DND-41 (cell line): ENCODE data around the gene SELENOS.

Experiments
- CTCF ChIP-seq: IDR thresholded peaks from 2 replicates; pipeline ENCODE4 v1.5.1; 2012; ENCODE audit warnings: borderline replicate concordance, low read length, moderate library complexity, mild to moderate bottlenecking; ENCODE audit not compliant: poor library complexity, severe bottlenecking; ENCODE audit errors: extremely low read depth
- EZH2 ChIP-seq: IDR thresholded peaks from 3 replicates; pipeline ENCODE4 v1.6.1; 2012; ENCODE audit warnings: borderline replicate concordance, low read depth, mild to moderate bottlenecking, moderate library complexity, low read length, inconsistent platforms; ENCODE audit not compliant: severe bottlenecking

GRCh38 chr15:101255615-101256241, 21.6 kb downstream of the SELENOS start:
- TF ChIP-seq CTCF (no peak), EZH2 (no peak)
